Peyer's patch (tissue), 4 donors: ENCODE data around the gene ANAPC1.

Experiments used
- POLR2A ChIP-seq, 2 donors: fragments of 450-650 bp; IDR thresholded peaks; one replicate each; pipeline ENCODE4 v1.5.1; 2017; ENCODE audit warnings: antibody characterized with exemption in 2 of 2, mild to moderate bottlenecking in 2 of 2, moderate library complexity in 2 of 2
- TF ChIP-seq, protein P1 (sequence below), 6 experiments: fragments of 450-650 bp in 4 of 6; fragments of 200-600 bp in 2 of 6; sonication (generic) in 1 of 6; IDR thresholded peaks; one replicate each; pipeline ENCODE4 v1.5.1; 2017 to 2019; ENCODE audit warnings: antibody characterized with exemption in 6 of 6, mild to moderate bottlenecking in 3 of 6, moderate library complexity in 1 of 6

GRCh38 chr2:111896576-111896975 lies 12.6 kb upstream of the ANAPC1 start:
- TF ChIP-seq POLR2A (IDR thresholded peaks at IDR 0.05), result no peak
- TF ChIP-seq, protein P1, sequence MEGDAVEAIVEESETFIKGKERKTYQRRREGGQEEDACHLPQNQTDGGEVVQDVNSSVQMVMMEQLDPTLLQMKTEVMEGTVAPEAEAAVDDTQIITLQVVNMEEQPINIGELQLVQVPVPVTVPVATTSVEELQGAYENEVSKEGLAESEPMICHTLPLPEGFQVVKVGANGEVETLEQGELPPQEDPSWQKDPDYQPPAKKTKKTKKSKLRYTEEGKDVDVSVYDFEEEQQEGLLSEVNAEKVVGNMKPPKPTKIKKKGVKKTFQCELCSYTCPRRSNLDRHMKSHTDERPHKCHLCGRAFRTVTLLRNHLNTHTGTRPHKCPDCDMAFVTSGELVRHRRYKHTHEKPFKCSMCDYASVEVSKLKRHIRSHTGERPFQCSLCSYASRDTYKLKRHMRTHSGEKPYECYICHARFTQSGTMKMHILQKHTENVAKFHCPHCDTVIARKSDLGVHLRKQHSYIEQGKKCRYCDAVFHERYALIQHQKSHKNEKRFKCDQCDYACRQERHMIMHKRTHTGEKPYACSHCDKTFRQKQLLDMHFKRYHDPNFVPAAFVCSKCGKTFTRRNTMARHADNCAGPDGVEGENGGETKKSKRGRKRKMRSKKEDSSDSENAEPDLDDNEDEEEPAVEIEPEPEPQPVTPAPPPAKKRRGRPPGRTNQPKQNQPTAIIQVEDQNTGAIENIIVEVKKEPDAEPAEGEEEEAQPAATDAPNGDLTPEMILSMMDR (IDR thresholded peaks at IDR 0.05), result no peak
